CD4-positive, alpha-beta memory T cell (primary cell): ENCODE results near the gene SMIM31. TPM values are rescaled to one million over a fixed set of nuclear protein-coding genes. Genes with fewer than 3 reads are reported as not detected.

Experiments used
- CTCF ChIA-PET: fragments of 350-600 bp; sonication (Branson Sonifier 250); formaldehyde crosslinking; loops from one replicate; lab custom pipeline; 2021; ENCODE audit warnings: inconsistent platforms; ENCODE audit not compliant: partially characterized antibody; lab: Charles Lee
- POLR2A ChIA-PET: fragments of 350-600 bp; sonication (Branson Sonifier 250); formaldehyde crosslinking; loops from one replicate; lab custom pipeline; 2021; ENCODE audit not compliant: partially characterized antibody; lab: Charles Lee
- DNase-seq, 5 donors: peaks; one replicate each; pipeline versions ENCODE4 v3.0.0 to v3.0.0-alpha.2; 2020 to 2022; ENCODE audit warnings: mixed read lengths in 1 of 5
- H3K27ac ChIP-seq: one replicate; pipeline ENCODE4 v1.7.0; 2013; ENCODE audit warnings: low read depth, low read length
- H3K27me3 ChIP-seq: 2 replicates; pipeline ENCODE4 v1.7.0; 2013; ENCODE audit warnings: mild to moderate bottlenecking, low read length, moderate library complexity; ENCODE audit not compliant: insufficient read depth
- H3K36me3 ChIP-seq: 2 replicates; pipeline ENCODE4 v1.7.0; 2013; ENCODE audit warnings: mild to moderate bottlenecking, low read length, moderate library complexity; ENCODE audit not compliant: insufficient read depth
- H3K4me1 ChIP-seq: 2 replicates; pipeline ENCODE4 v1.7.0; 2013; ENCODE audit warnings: mild to moderate bottlenecking, low read length, moderate library complexity; ENCODE audit not compliant: insufficient read depth
- H3K4me3 ChIP-seq, 2 donors: one replicate each; pipeline ENCODE4 v1.7.0; 2013; ENCODE audit warnings: low read length in 2 of 2, mild to moderate bottlenecking in 1 of 2
- H3K9me3 ChIP-seq, 2 donors: one replicate each; pipeline ENCODE4 v1.7.0; 2013; ENCODE audit warnings: low read length in 2 of 2, control low read depth in 1 of 2; ENCODE audit not compliant: control insufficient read depth in 1 of 2
- H3K27ac Mint-ChIP-seq, 7 donors: one replicate each; pipeline ENCODE4 v1.8.0; 2020 to 2021; ENCODE audit warnings: mixed read lengths in 7 of 7, mild to moderate bottlenecking in 6 of 7, inconsistent platforms in 3 of 7, moderate library complexity in 3 of 7
- H3K27me3 Mint-ChIP-seq, 2 donors: one replicate each; pipeline ENCODE4 v1.8.0; 2020 to 2021; ENCODE audit warnings: mixed read lengths in 2 of 2
- H3K36me3 Mint-ChIP-seq, 2 donors: one replicate each; pipeline ENCODE4 v1.8.0; 2020 to 2021; ENCODE audit warnings: mixed read lengths in 2 of 2, inconsistent platforms in 1 of 2, mild to moderate bottlenecking in 1 of 2
- H3K4me1 Mint-ChIP-seq, 4 donors: one replicate each; pipeline ENCODE4 v1.8.0; 2020 to 2021; ENCODE audit warnings: mixed read lengths in 4 of 4, mild to moderate bottlenecking in 1 of 4
- H3K4me3 Mint-ChIP-seq, 8 donors: one replicate each; pipeline ENCODE4 v1.8.0; 2020 to 2021; ENCODE audit warnings: mixed read lengths in 8 of 8, mild to moderate bottlenecking in 7 of 8, moderate library complexity in 6 of 8, inconsistent platforms in 3 of 8
- H3K9me3 Mint-ChIP-seq, 8 donors: one replicate each; pipeline ENCODE4 v1.8.0; 2020 to 2021; ENCODE audit warnings: mixed read lengths in 8 of 8, mild to moderate bottlenecking in 5 of 8, inconsistent platforms in 3 of 8, moderate library complexity in 1 of 8
- intact Hi-C: fragments of 100-400 bp; cut with micrococcal nuclease; formaldehyde crosslinking; loops from one replicate; pipeline ENCODE4 v1.15.1; 2023
- polyA plus RNA-seq, 2 donors: library from polyadenylated mRNA; unstranded; fragments of 300-500 nt; fragmentation: Illumina TruSeq; gene quantifications; one replicate each; pipeline ENCODE4 v1.2.3, GENCODE V29; 2021
- total RNA-seq, 2 experiments: library from RNA; stranded (reverse); gene quantifications; one replicate each; pipeline ENCODE4 v1.2.3, GENCODE V29; 2021

SMIM31 gene
- total and polyA plus RNA-seq, 4 experiments from 2014 or later = not detected

DNA sequence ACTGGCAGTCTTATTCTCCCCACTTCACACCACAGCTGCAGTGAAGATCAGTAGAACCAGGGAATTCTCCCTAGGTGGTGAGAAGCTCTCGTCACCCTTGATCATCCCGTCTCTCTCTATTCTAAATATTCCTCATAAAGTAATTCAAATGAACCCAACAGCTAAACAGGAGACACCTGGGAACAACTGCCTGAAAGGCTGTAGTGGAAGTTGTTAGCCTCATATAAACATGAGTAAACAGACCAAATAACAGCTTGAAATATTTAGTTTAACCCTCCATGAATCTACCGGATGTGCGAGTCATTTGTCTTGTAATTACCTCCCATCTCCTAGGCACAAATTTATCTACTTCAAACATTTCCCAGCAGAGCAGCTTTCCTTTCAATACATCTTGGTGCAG is 92.6 kb downstream of the SMIM31 start:
- ChIA-PET POLR2A (no interaction called here), CTCF (no interaction called here)
- no peaks in the 10 kb centered on the region for H3K4me1 Mint-ChIP-seq
- DNase-seq = no peak
- Histone ChIP-seq H3K4me3 (no peak overlapping the region), H3K9me3 (no peaks in the 10 kb centered on the region), H3K36me3 (no peaks in the 10 kb centered on the region), H3K4me1 (no peaks in the 10 kb centered on the region), H3K27me3 (no peaks in the 10 kb centered on the region), H3K27ac (no peak overlapping the region)
- no peaks in the 10 kb centered on the region for H3K36me3 Mint-ChIP-seq
- peaks cover 0 to 3% of the 10 kb centered on the region in 2 donors for H3K27me3 Mint-ChIP-seq
- no peak overlapping the region for H3K4me3 Mint-ChIP-seq
- intact Hi-C loops = no loop called here
- no peak overlapping the region for H3K27ac Mint-ChIP-seq
- H3K9me3 Mint-ChIP-seq = peaks cover 0 to 2% (median 0%) of the 10 kb centered on the region in 8 donors

DNA sequence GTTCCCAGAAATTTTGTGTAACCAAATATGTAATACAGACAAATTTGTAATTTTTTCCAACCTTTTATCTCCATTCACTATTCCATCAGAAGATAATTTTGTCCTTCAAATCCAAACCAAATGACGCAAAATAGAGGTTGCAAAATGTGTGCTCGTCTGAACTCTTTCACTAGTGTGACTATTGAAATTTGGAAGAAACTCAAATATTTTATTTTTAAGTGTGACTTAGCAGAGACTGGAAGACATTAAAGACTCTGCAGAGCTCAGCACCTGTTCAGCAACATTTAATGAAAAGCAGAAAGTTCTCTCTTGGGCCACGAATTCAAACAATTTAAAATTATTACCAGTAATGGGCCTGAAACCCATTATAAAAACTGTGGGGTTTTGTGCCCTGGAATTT is 93.1 kb downstream of the SMIM31 start:
- Histone ChIP-seq H3K36me3 (no peaks in the 10 kb centered on the region), H3K9me3 (no peaks in the 10 kb centered on the region), H3K4me3 (no peak overlapping the region), H3K27ac (no peak overlapping the region), H3K4me1 (no peaks in the 10 kb centered on the region), H3K27me3 (no peaks in the 10 kb centered on the region)
- CTCF ChIA-PET = no interaction called here
- H3K27me3 Mint-ChIP-seq = peaks cover 0 to 3% of the 10 kb centered on the region in 2 donors
- POLR2A ChIA-PET = no interaction called here
- H3K4me3 Mint-ChIP-seq = no peak overlapping the region
- intact Hi-C loops = no loop called here
- no peaks in the 10 kb centered on the region for H3K4me1 Mint-ChIP-seq
- no peaks in the 10 kb centered on the region for H3K36me3 Mint-ChIP-seq
- H3K9me3 Mint-ChIP-seq = peaks cover 0 to 5% (median 0%) of the 10 kb centered on the region in 8 donors
- DNase-seq = no peak
- H3K27ac Mint-ChIP-seq = no peak overlapping the region

DNA sequence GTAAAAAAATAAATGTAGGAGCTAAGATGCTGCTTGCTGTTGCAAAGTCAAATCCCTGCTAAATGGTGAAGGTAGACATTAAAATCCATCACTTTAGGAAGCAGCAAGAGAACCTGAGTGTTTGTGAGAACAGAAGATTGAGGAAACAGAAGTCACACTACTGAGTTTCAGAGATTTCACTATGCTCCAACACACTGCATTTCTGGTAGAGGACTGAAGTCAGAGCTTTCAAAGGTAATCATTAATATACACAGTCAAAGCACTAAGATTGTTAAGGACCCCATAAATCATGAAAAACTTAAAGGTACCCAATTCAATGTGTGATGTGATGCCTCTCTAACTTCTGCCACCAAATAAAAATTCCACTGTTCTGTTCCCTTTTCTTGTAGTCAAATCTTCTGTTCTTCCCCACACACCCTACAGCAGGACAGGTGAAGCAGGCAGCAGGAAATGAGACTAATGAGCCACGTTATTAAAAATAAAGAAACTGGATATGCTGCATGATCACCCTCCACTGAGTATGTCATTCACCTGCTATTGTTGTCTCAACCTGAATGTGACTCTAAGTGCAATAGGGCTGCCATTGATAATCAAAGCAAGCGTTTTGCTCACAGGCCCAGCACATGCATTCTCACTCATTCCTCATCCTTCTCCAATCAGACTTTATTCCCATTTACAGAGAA is 94.2 kb downstream of the SMIM31 start:
- Histone ChIP-seq H3K4me3 (no peak overlapping the region), H3K27me3 (no peaks in the 10 kb centered on the region), H3K9me3 (no peaks in the 10 kb centered on the region), H3K4me1 (no peaks in the 10 kb centered on the region), H3K27ac (no peak overlapping the region), H3K36me3 (no peaks in the 10 kb centered on the region)
- Mint-ChIP-seq H3K4me1 (no peaks in the 10 kb centered on the region), H3K9me3 (peaks cover 0 to 10% (median 4%) of the 10 kb centered on the region in 8 donors), H3K27ac (no peak overlapping the region), H3K36me3 (no peaks in the 10 kb centered on the region), H3K4me3 (no peak overlapping the region), H3K27me3 (no peaks in the 10 kb centered on the region)
- intact Hi-C loops = no loop called here
- POLR2A ChIA-PET = no interaction called here
- no peak for DNase-seq
- CTCF ChIA-PET = no interaction called here

Other genes starting within 250 kb of the SMIM31 start
- gene APELA, start 123.0 kb downstream of the SMIM31 start, total RNA-seq = not detected
- not detected for gene APELA, start 123.0 kb downstream of the SMIM31 start, polyA plus RNA-seq
- gene TRIM61, start 223.5 kb downstream of the SMIM31 start, total RNA-seq = 1 to 10 TPM; 1.4 TPM
- gene TRIM61, start 223.5 kb downstream of the SMIM31 start, polyA plus RNA-seq = 1 to 10 TPM in 1 of 2 donors, not detected in 1; 1.1 TPM